B cell (primary cell): ENCODE data around the gene APOE. TPM values are rescaled to one million over a fixed set of nuclear protein-coding genes. Genes with fewer than 3 reads are reported as not detected.
"Not testable (repeated sequence)": the region's sequence is repeated elsewhere in the genome, so short reads cannot be mapped to it uniquely, and the experiment has no call there.

Experiments used
- ATAC-seq: fragments of 200-7000 bp; cut with Tn5 transposase; one replicate; pipeline ENCODE4 v1.10.0; 2021; ENCODE audit warnings: low read depth, mild to moderate bottlenecking, moderate number of reproducible peaks, moderate library complexity
- CTCF ChIA-PET: fragments of 350-600 bp; sonication (Branson Sonifier 250); formaldehyde crosslinking; loops from one replicate; lab custom pipeline; 2021; ENCODE audit warnings: antibody characterized with exemption, inconsistent platforms; lab: Charles Lee
- POLR2A ChIA-PET: fragments of 350-600 bp; sonication (Branson Sonifier 250); formaldehyde crosslinking; loops from one replicate; lab custom pipeline; 2021; ENCODE audit warnings: antibody characterized with exemption; lab: Charles Lee
- DNase-seq: peaks from one replicate; pipeline ENCODE4 v3.0.0; 2013
- H2AFZ ChIP-seq: 2 replicates; pipeline ENCODE4 v1.6.1; 2012; ENCODE audit warnings: mild to moderate bottlenecking, low read depth, low read length; ENCODE audit not compliant: insufficient read depth, poor library complexity, severe bottlenecking
- H3K27ac ChIP-seq, 2 donors: 1 replicate in 1 of 2; 2 replicates in 1 of 2; pipeline ENCODE4 v1.5.1; 2012 to 2013; ENCODE audit warnings: low read length in 2 of 2, mild to moderate bottlenecking in 2 of 2, moderate library complexity in 1 of 2
- H3K27me3 ChIP-seq, 4 experiments: fragments of 200-600 bp in 1 of 4; sonication (generic) in 1 of 4; replicated peaks in 1 of 4; 1 replicate in 2 of 4; 2 replicates in 2 of 4; pipeline versions ENCODE4 v1.6.1 to v1.7.0; 2013 to 2016; ENCODE audit warnings: low read length in 3 of 4, mild to moderate bottlenecking in 2 of 4, mixed read lengths in 1 of 4, moderate library complexity in 1 of 4; ENCODE audit not compliant: insufficient read depth in 4 of 4, control insufficient read depth in 3 of 4; ENCODE audit errors: control extremely low read depth in 1 of 4
- H3K36me3 ChIP-seq, 2 experiments: replicated peaks in 1 of 2; 1 replicate in 1 of 2; 2 replicates in 1 of 2; pipeline versions ENCODE4 v1.6.1 to v1.7.1; 2013; ENCODE audit warnings: low read length in 1 of 2; ENCODE audit not compliant: insufficient read depth in 2 of 2, control insufficient read depth in 1 of 2; ENCODE audit errors: control extremely low read depth in 1 of 2, extremely low read depth in 1 of 2
- H3K4me1 ChIP-seq, 2 donors: fragments of 200-600 bp in 1 of 2; sonication (generic) in 1 of 2; 1 replicate in 1 of 2; 2 replicates in 1 of 2; pipeline versions ENCODE4 v1.5.1 to v1.6.1; 2013 to 2017; ENCODE audit warnings: low read length in 2 of 2; ENCODE audit not compliant: control insufficient read depth in 2 of 2, insufficient read depth in 2 of 2
- H3K4me2 ChIP-seq: replicated peaks from 2 replicates; pipeline ENCODE3; 2012; ENCODE audit warnings: mild to moderate bottlenecking, low read depth, low read length; ENCODE audit not compliant: poor library complexity, severe bottlenecking
- H3K4me3 ChIP-seq, 5 experiments: fragments of 200-600 bp in 1 of 5; sonication (generic) in 1 of 5; 1 replicate in 3 of 5; 2 replicates in 2 of 5; pipeline versions ENCODE4 v1.5.1 to v1.7.0; 2011 to 2016; ENCODE audit warnings: low read length in 4 of 5, mild to moderate bottlenecking in 4 of 5, low read depth in 2 of 5, control low read depth in 1 of 5, moderate library complexity in 1 of 5; ENCODE audit not compliant: insufficient read depth in 1 of 5; ENCODE audit errors: control extremely low read depth in 1 of 5, extremely low read depth in 1 of 5
- H3K79me2 ChIP-seq: fragments of 200-600 bp; sonication (generic); one replicate; pipeline ENCODE4 v1.6.0; 2016; ENCODE audit warnings: low read length; ENCODE audit not compliant: control insufficient read depth, insufficient read depth
- H3K9ac ChIP-seq: fragments of 200-600 bp; sonication (generic); 2 replicates; pipeline ENCODE4 v1.6.1; 2017; ENCODE audit warnings: mild to moderate bottlenecking, low read length, moderate library complexity
- H3K9me3 ChIP-seq, 3 donors: one replicate each; pipeline versions ENCODE4 v1.6.1 to v1.7.1; 2013; ENCODE audit warnings: low read length in 2 of 3; ENCODE audit not compliant: control insufficient read depth in 2 of 3, insufficient read depth in 1 of 3; ENCODE audit errors: control extremely low read depth in 1 of 3
- H4K20me1 ChIP-seq: 2 replicates; pipeline ENCODE4 v1.6.0; 2012; ENCODE audit warnings: mild to moderate bottlenecking, low read length; ENCODE audit not compliant: insufficient read depth, control insufficient read depth, poor library complexity, severe bottlenecking
- H3K27ac Mint-ChIP-seq: one replicate; pipeline ENCODE4 v1.8.0; 2021; ENCODE audit warnings: mixed read lengths
- H3K27me3 Mint-ChIP-seq: one replicate; pipeline ENCODE4 v1.8.0; 2021; ENCODE audit warnings: mixed read lengths
- H3K4me1 Mint-ChIP-seq: one replicate; pipeline ENCODE4 v1.8.0; 2021; ENCODE audit warnings: mixed read lengths
- H3K4me3 Mint-ChIP-seq: one replicate; pipeline ENCODE4 v1.8.0; 2021; ENCODE audit warnings: mixed read lengths
- H3K9me3 Mint-ChIP-seq: one replicate; pipeline ENCODE4 v1.8.0; 2022; ENCODE audit warnings: mixed read lengths; ENCODE audit not compliant: insufficient read depth
- EZH2 ChIP-seq: IDR thresholded peaks from 2 replicates; pipeline ENCODE4 v1.6.1; 2012; ENCODE audit warnings: borderline replicate concordance, low read depth, mild to moderate bottlenecking, moderate library complexity, low read length; ENCODE audit not compliant: insufficient read depth, poor library complexity, severe bottlenecking
- WGBS: methylation state at CpG from one replicate; pipeline ENCODE4 v1.1.5; 2013; ENCODE audit warnings: missing lambda C conversion rate; ENCODE audit not compliant: insufficient coverage; 5-methylcytosine and 5-hydroxymethylcytosine counted together
- intact Hi-C: fragments of 100-400 bp; cut with micrococcal nuclease; formaldehyde crosslinking; loops from one replicate; pipeline ENCODE4 v1.10.0; 2022
- polyA plus RNA-seq: library from polyadenylated mRNA; depleted of rRNA; stranded (reverse); fragments of >200 nt; gene quantifications from 2 replicates; pipeline ENCODE4 v1.2.3, GENCODE V29; 2012
- total RNA-seq, 2 donors: library from RNA; stranded (reverse); fragments of 120-200 nt in 1 of 2; gene quantifications; 1 replicate in 1 of 2; 2 replicates in 1 of 2; pipeline versions ENCODE4 v1.2.3 to v1.2.4, GENCODE V29; 2013 to 2022
- TF ChIP-seq, protein P1 (sequence below): fragments of 200-600 bp; IDR thresholded peaks from one replicate; pipeline ENCODE4 v1.8.0; 2022; ENCODE audit warnings: antibody characterized with exemption, mild to moderate bottlenecking

APOE gene
- total and polyA plus RNA-seq, 2 donors (not counting 1 experiment from before 2014, with no cell fraction given) = 0.74 to 2.8 TPM

- H3K4me3 ChIP-seq, H3K4me2 ChIP-seq, CTCF ChIA-PET, H3K27me3 ChIP-seq, H2AFZ ChIP-seq, H3K27me3 Mint-ChIP-seq, intact Hi-C loops, H3K9ac ChIP-seq, H4K20me1 ChIP-seq, POLR2A ChIA-PET, DNase-seq, ATAC-seq, H3K9me3 Mint-ChIP-seq, H3K27ac ChIP-seq, H3K9me3 ChIP-seq: not testable (repeated sequence)
- Histone ChIP-seq H3K4me1 (peaks cover 16 to 21% of the 10 kb centered on the region in 2 donors), H3K79me2 (peaks cover 18% of the 10 kb centered on the region), H3K36me3 (peaks cover 0 to 12% of the 10 kb centered on the region in 2 experiments)
- peak overlapping the region; percentile 21 for H3K4me3 Mint-ChIP-seq
- 97% methylated on average over 3 of the region's 5 CpGs for WGBS
- H3K27ac Mint-ChIP-seq = peak overlapping the region; percentile 4
- H3K4me1 Mint-ChIP-seq = peaks cover 29% of the 10 kb centered on the region
Observed at GRCh38 chr19:44888335-44888734, 17.3 kb upstream of the APOE start.

- Histone ChIP-seq H3K36me3 (peaks cover 0 to 26% of the 10 kb centered on the region in 2 experiments), H3K4me1 (peaks cover 16 to 21% of the 10 kb centered on the region in 2 donors), H4K20me1 (peaks cover 7% of the 10 kb centered on the region), H3K27me3 (no peaks in the 10 kb centered on the region), H2AFZ (peak overlapping the region; percentile 83), H3K4me3 (peak overlapping the region; percentile 65 to 90 (median 73)), H3K79me2 (peaks cover 19% of the 10 kb centered on the region), H3K9ac (peak overlapping the region; percentile 74), H3K9me3 (peaks cover 0 to 3% (median 0%) of the 10 kb centered on the region in 3 donors), H3K27ac (peak overlapping the region; percentile 87 to 98), H3K4me2 (peak overlapping the region; percentile 76)
- no peak for TF ChIP-seq EZH2
- TF ChIP-seq, protein P1, sequence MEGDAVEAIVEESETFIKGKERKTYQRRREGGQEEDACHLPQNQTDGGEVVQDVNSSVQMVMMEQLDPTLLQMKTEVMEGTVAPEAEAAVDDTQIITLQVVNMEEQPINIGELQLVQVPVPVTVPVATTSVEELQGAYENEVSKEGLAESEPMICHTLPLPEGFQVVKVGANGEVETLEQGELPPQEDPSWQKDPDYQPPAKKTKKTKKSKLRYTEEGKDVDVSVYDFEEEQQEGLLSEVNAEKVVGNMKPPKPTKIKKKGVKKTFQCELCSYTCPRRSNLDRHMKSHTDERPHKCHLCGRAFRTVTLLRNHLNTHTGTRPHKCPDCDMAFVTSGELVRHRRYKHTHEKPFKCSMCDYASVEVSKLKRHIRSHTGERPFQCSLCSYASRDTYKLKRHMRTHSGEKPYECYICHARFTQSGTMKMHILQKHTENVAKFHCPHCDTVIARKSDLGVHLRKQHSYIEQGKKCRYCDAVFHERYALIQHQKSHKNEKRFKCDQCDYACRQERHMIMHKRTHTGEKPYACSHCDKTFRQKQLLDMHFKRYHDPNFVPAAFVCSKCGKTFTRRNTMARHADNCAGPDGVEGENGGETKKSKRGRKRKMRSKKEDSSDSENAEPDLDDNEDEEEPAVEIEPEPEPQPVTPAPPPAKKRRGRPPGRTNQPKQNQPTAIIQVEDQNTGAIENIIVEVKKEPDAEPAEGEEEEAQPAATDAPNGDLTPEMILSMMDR = no peak
- DNase-seq = no peak
- CTCF ChIA-PET = interaction anchor here (0.6 to 1.4 kb wide), 7 partner anchors 25 to 235 kb away, joined by 3 to 10 read pairs (median 3); no protein-coding TSS in a partner anchor
- POLR2A ChIA-PET = interaction anchor here (0.7 to 1.4 kb wide), 4 partner anchors 65 to 149 kb away, joined by 3 to 7 read pairs (median 4); partner anchors contain the start of genes CLASRP and CLPTM1
- H3K27me3 Mint-ChIP-seq = no peaks in the 10 kb centered on the region
- H3K27ac Mint-ChIP-seq = peak overlapping the region; percentile 94
- H3K9me3 Mint-ChIP-seq = no peaks in the 10 kb centered on the region
- intact Hi-C loops = loop anchor here (1.0 to 2.0 kb wide), 11 partner anchors 25 to 803 kb away; partner anchors contain the start of genes BLOC1S3, CLPTM1, ERCC2 and GEMIN7
- peaks cover 29% of the 10 kb centered on the region for H3K4me1 Mint-ChIP-seq
- ATAC-seq = no peak
- WGBS = 62% methylated on average over 17 of the region's 17 CpGs
- peak overlapping the region; percentile 92 for H3K4me3 Mint-ChIP-seq
Observed at GRCh38 chr19:44889830-44890365, 15.7 kb upstream of the APOE start.
